Measurements from ENCODE around the gene UBE2N. TPM values are rescaled to one million over a fixed set of nuclear protein-coding genes. Genes with fewer than 3 reads are reported as not detected.

UBE2N gene
- total and polyA plus RNA-seq, 2 of the 8 experiments (the other 6 are each of a cell fraction or from before 2014, with no cell fraction given): 108 to 225 TPM

DNA sequence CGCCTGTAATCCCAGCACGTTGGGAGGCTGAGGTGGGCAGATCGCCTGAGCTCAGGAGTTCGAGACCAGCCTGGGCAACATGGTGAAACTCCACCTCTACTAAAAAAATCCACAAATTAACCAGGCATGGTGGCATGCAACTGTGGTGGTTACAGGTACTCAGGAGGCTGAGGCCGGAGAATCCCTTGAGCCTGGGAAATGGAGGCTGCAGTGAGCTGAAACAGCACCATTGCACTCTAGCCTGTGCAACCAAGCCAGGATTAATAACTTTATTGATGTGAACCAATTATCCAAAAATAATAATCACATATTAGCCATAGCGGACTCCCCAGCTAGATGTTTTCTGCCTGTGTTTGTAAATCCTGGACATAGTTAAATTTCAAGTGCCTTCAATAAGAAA, 65.8 kb downstream of the UBE2N start:
- Histone ChIP-seq H2AFZ (ENCODE audit: low read length) (no peak overlapping the region), H2BK12ac (ENCODE audit: low read depth, low read length) (0 out of 2 replicates have a peak overlapping the region, but pooled peaks have one; percentile 35), H3K27me3 (replicated peaks in 1 of 4; ENCODE audit: control insufficient read depth in 3 of 4, extremely low read depth in 1 of 4, insufficient read depth in 3 of 4, low read length in 3 of 4) (no peaks in the 10 kb centered on the region), H2BK20ac (ENCODE audit: low read length) (no peak overlapping the region), H2AK5ac (ENCODE audit: low read depth, low read length) (no peak overlapping the region), H3K56ac (replicated peaks; ENCODE audit: insufficient read length, low read depth, low read length) (no peak overlapping the region), H3K9me3 (ENCODE audit: insufficient read depth in 2 of 2, low read depth in 1 of 2, low read length in 1 of 2) (no peaks in the 10 kb centered on the region), H3K18ac (ENCODE audit: extremely low read depth, low read length) (no peak overlapping the region), H3K14ac (ENCODE audit: insufficient read length) (no peak overlapping the region), H3K4me2 (ENCODE audit: insufficient read depth in 1 of 2, low read depth in 2 of 2, low read length in 2 of 2) (peak overlapping the region; percentile 75 to 98; a peak in 2 of 4 replicates), H3K4ac (replicated peaks; ENCODE audit: insufficient read length, low read depth, low read length) (no peak overlapping the region), H3K79me2 (ENCODE audit: control insufficient read depth in 1 of 2, insufficient read depth in 2 of 2, low read length in 2 of 2) (peaks cover 3 to 27% of the 10 kb centered on the region in 2 experiments; a peak in 3 of 4 replicates), H4K20me1 (replicated peaks in 1 of 2; ENCODE audit: control insufficient read depth in 1 of 2, insufficient read depth in 2 of 2, low read length in 2 of 2) (peaks cover 0 to 2% of the 10 kb centered on the region in 2 experiments), H3K27ac (ENCODE audit: low read depth, low read length) (no peak overlapping the region), H3K9ac (replicated peaks in 1 of 4; ENCODE audit: extremely low read depth in 1 of 4, low read depth in 3 of 4, low read length in 3 of 4) (no peak overlapping the region), H3K4me3 (ENCODE audit: extremely low read depth in 1 of 4, insufficient read depth in 2 of 4, low read depth in 3 of 4, low read length in 4 of 4) (0 out of 8 replicates have a peak overlapping the region, but pooled peaks of 1 of the 4 experiments have one; percentile 96), H4K91ac (replicated peaks; ENCODE audit: insufficient read length, low read length) (no peak overlapping the region), H2BK15ac (ENCODE audit: low read length) (no peak overlapping the region), H4K8ac (ENCODE audit: extremely low read depth, insufficient read depth, low read length) (no peak overlapping the region), H3K4me1 (replicated peaks in 1 of 4; ENCODE audit: control insufficient read depth in 3 of 4, insufficient read depth in 4 of 4, low read length in 3 of 4) (peaks cover 13 to 15% (median 14%) of the 10 kb centered on the region in 4 experiments; a peak in 6 of 7 replicates), H2BK120ac (replicated peaks; ENCODE audit: low read depth, low read length) (peak overlapping the region; percentile 62), H4K5ac (ENCODE audit: insufficient read length, low read depth, low read length) (no peak overlapping the region), H2BK5ac (ENCODE audit: low read depth, low read length) (no peak overlapping the region), H3K23ac (ENCODE audit: insufficient read length) (no peak overlapping the region), H3K79me1 (ENCODE audit: low read depth, low read length) (no peaks in the 10 kb centered on the region), H3K23me2 (ENCODE audit: low read depth, low read length) (peaks cover 12% of the 10 kb centered on the region), H3K36me3 (ENCODE audit: control insufficient read depth in 2 of 4, insufficient read depth in 4 of 4, low read length in 3 of 4) (no peaks in the 10 kb centered on the region)
- ChIA-PET POLR2A (ENCODE audit: partially characterized antibody) (interaction anchor here (0.7 to 1.6 kb wide), 3 partner anchors 45 to 1624 kb away, joined by 3 to 4 read pairs (median 3); no protein-coding TSS in a partner anchor), CTCF (ENCODE audit: partially characterized antibody) (interaction anchor here (0.6 to 2.3 kb wide), 7 partner anchors 8 to 389 kb away, joined by 3 to 7 read pairs (median 3); no protein-coding TSS in a partner anchor)
- DNase-seq (ENCODE audit: low read depth in 1 of 2, low spot score in 2 of 2): no peak
- 74% methylated on average over 6 of the region's 6 CpGs; no CpG with 5 or more reads in 1 of the 2 experiments for WGBS, 2 experiments (ENCODE audit: extremely low coverage in 1 of 2, insufficient coverage in 1 of 2, insufficient read length in 1 of 2, insufficient replicate concordance in 2 of 2, low coverage in 1 of 2, low lambda C conversion rate in 2 of 2, missing lambda C conversion rate in 1 of 2)
- no peak for FAIRE-seq
- TF ChIP-seq SRF (IDR thresholded peaks at IDR 0.05; ENCODE audit: low read depth, low read length) (no peak), YY1 (IDR thresholded peaks at IDR 0.05; ENCODE audit: low read depth, low read length) (no peak), CTBP2 (IDR thresholded peaks at IDR 0.05; ENCODE audit: borderline replicate concordance, insufficient read depth, insufficient read length, low read length) (no peak), FOSL1 (IDR thresholded peaks at IDR 0.05; ENCODE audit: insufficient read depth, low read depth, low read length) (no peak), SIRT6 (IDR thresholded peaks at IDR 0.05; ENCODE audit: low read length) (no peak), CHD1 (IDR thresholded peaks at IDR 0.05; ENCODE audit: low read depth, low read length) (no peak), KDM5A (IDR thresholded peaks at IDR 0.05; ENCODE audit: low read length) (no peak)
- TF ChIP-seq, protein P1, sequence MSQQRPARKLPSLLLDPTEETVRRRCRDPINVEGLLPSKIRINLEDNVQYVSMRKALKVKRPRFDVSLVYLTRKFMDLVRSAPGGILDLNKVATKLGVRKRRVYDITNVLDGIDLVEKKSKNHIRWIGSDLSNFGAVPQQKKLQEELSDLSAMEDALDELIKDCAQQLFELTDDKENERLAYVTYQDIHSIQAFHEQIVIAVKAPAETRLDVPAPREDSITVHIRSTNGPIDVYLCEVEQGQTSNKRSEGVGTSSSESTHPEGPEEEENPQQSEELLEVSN (IDR thresholded peaks at IDR 0.05): no peak
